Measurements from ENCODE around the gene OR6Q1. TPM values are rescaled to one million over a fixed set of nuclear protein-coding genes. Genes with fewer than 3 reads are reported as not detected.

The OR6Q1 gene
- total and polyA plus RNA-seq, 2 of the 13 experiments (the other 11 are each of a cell fraction or from before 2014, with no cell fraction given), result not detected

DNA sequence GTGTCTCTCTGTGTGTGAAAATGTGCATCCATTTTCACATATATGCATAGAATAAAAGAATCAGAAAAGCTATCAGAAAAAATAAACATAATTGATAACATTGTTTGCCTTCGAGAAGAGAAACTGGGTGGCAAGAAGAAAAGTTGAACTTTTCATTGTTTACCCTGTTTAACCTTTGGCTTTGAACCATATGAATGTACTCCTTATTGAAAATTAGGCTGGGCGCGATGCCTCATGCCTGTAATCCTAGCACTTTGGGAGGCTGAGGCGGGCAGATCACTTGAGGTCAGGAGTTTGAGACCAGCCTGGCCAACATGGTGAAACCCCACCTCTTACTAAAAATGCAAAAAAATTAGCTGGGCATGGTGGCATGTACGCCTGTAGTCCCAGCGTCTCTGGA, 19.0 kb upstream of the OR6Q1 start (continued):
- no peak for TF ChIP-seq SOX13 (IDR thresholded peaks at IDR 0.05)
- TF ChIP-seq SOX13 (CRISPR knock-in tag; conservative IDR thresholded peaks at IDR 0.05 in 1 of 2, IDR thresholded peaks at IDR 0.05 in 1 of 2), result peak in 1 of 2 experiments; percentile 76; a peak in 2 of 4 replicates
- no peak for TF ChIP-seq ZNF484 (CRISPR knock-in tag; IDR thresholded peaks at IDR 0.05; ENCODE audit: borderline replicate concordance, low read depth)
- no peak for TF ChIP-seq ZBTB42 (CRISPR knock-in tag; IDR thresholded peaks at IDR 0.05)
- no peak for TF ChIP-seq RBM39 (IDR thresholded peaks at IDR 0.05; ENCODE audit: low read depth, low read length, poor library complexity, severe bottlenecking)
- TF ChIP-seq, protein P1, sequence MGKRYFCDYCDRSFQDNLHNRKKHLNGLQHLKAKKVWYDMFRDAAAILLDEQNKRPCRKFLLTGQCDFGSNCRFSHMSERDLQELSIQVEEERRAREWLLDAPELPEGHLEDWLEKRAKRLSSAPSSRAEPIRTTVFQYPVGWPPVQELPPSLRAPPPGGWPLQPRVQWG (CRISPR knock-in tag; IDR thresholded peaks at IDR 0.05; ENCODE audit: borderline replicate concordance, low read depth), result no peak
- TF ChIP-seq FOXJ3 (CRISPR knock-in tag; IDR thresholded peaks at IDR 0.05; ENCODE audit: borderline replicate concordance), result peak; percentile 28; the same call in 1 of the 2 replicates
- TF ChIP-seq, protein P2, sequence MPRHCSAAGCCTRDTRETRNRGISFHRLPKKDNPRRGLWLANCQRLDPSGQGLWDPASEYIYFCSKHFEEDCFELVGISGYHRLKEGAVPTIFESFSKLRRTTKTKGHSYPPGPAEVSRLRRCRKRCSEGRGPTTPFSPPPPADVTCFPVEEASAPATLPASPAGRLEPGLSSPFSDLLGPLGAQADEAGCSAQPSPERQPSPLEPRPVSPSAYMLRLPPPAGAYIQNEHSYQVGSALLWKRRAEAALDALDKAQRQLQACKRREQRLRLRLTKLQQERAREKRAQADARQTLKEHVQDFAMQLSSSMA (CRISPR knock-in tag; IDR thresholded peaks at IDR 0.05), result no peak
- no peak for TF ChIP-seq ZNF225 (CRISPR knock-in tag; IDR thresholded peaks at IDR 0.05)
- TF ChIP-seq MEIS2 (CRISPR knock-in tag; IDR thresholded peaks at IDR 0.05), result no peak
- TF ChIP-seq, protein P3, sequence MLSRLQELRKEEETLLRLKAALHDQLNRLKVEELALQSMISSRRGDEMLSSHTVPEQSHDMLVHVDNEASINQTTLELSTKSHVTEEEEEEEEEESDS (CRISPR knock-in tag; IDR thresholded peaks at IDR 0.05; ENCODE audit: borderline replicate concordance), result no peak
- TF ChIP-seq, protein P4, sequence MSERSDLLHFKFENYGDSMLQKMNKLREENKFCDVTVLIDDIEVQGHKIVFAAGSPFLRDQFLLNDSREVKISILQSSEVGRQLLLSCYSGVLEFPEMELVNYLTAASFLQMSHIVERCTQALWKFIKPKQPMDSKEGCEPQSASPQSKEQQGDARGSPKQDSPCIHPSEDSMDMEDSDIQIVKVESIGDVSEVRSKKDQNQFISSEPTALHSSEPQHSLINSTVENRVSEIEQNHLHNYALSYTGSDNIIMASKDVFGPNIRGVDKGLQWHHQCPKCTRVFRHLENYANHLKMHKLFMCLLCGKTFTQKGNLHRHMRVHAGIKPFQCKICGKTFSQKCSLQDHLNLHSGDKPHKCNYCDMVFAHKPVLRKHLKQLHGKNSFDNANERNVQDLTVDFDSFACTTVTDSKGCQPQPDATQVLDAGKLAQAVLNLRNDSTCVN (CRISPR knock-in tag; IDR thresholded peaks at IDR 0.05; ENCODE audit: borderline replicate concordance), result no peak
- no peak for TF ChIP-seq HES4 (CRISPR knock-in tag; IDR thresholded peaks at IDR 0.05; ENCODE audit: borderline replicate concordance)
- TF ChIP-seq HNF4A (CRISPR knock-in tag; IDR thresholded peaks at IDR 0.05), result peak; percentile 35; the same call in 1 of the 2 replicates
- TF ChIP-seq FOXA1 (IDR thresholded peaks at IDR 0.05), result no peak
- TF ChIP-seq FOXA1 (CRISPR knock-in tag; IDR thresholded peaks at IDR 0.05), result peak; percentile 26; the same call in 1 of the 2 replicates
- no peak for TF ChIP-seq ZNF670 (CRISPR knock-in tag; IDR thresholded peaks at IDR 0.05; ENCODE audit: borderline replicate concordance)
- peak; percentile 33; the same call in 1 of the 2 replicates for TF ChIP-seq NR2F2 (IDR thresholded peaks at IDR 0.05; ENCODE audit: borderline replicate concordance, low read depth)
- TF ChIP-seq KLF9 (CRISPR knock-in tag; IDR thresholded peaks at IDR 0.05; ENCODE audit: low read depth), result no peak
- no peak for TF ChIP-seq ZNF552 (CRISPR knock-in tag; IDR thresholded peaks at IDR 0.05; ENCODE audit: borderline replicate concordance)
- no peak for TF ChIP-seq SMYD3 (CRISPR knock-in tag; IDR thresholded peaks at IDR 0.05)
- TF ChIP-seq ZNF629 (CRISPR knock-in tag; conservative IDR thresholded peaks at IDR 0.05), result no peak
